Activated naive CD8-positive, alpha-beta T cell treated with anti-CD3 and anti-CD28 coated beads for 36 hours (primary cell): ENCODE data around the gene GNAZ. TPM values are rescaled to one million over a fixed set of nuclear protein-coding genes. Genes with fewer than 3 reads are reported as not detected.
"Not testable (repeated sequence)": the region's sequence is repeated elsewhere in the genome, so short reads cannot be mapped to it uniquely, and the experiment has no call there.

ENCODE experiments used
- DNase-seq: peaks from one replicate; pipeline ENCODE4 v3.0.0; 2021
- H3K27ac Mint-ChIP-seq: one replicate; pipeline ENCODE4 v1.8.0; 2022; ENCODE audit warnings: mild to moderate bottlenecking, moderate library complexity, mixed read lengths
- H3K27me3 Mint-ChIP-seq: one replicate; pipeline ENCODE4 v1.8.0; 2022; ENCODE audit warnings: mild to moderate bottlenecking, mixed read lengths
- H3K36me3 Mint-ChIP-seq: one replicate; pipeline ENCODE4 v1.8.0; 2021; ENCODE audit warnings: mild to moderate bottlenecking, mixed read lengths
- H3K4me1 Mint-ChIP-seq: one replicate; pipeline ENCODE4 v1.8.0; 2021; ENCODE audit warnings: mixed read lengths
- H3K4me3 Mint-ChIP-seq: one replicate; pipeline ENCODE4 v1.8.0; 2022; ENCODE audit warnings: mild to moderate bottlenecking, moderate library complexity, mixed read lengths
- H3K9me3 Mint-ChIP-seq: one replicate; pipeline ENCODE4 v1.8.0; 2022; ENCODE audit warnings: mixed read lengths
- total RNA-seq, 2 experiments: library from RNA; stranded (reverse); gene quantifications; one replicate each; pipeline ENCODE4 v1.2.3, GENCODE V29; 2021

The GNAZ gene
- total RNA-seq, 2 experiments from 2014 or later = 0.43 to 0.54 TPM

GRCh38 chr22:23127055-23127756 is 56.9 kb downstream of the GNAZ start:
- H3K36me3 Mint-ChIP-seq = no peaks in the 10 kb centered on the region
- H3K9me3 Mint-ChIP-seq = no peaks in the 10 kb centered on the region
- no peaks in the 10 kb centered on the region for H3K4me1 Mint-ChIP-seq
- H3K4me3 Mint-ChIP-seq = no peak overlapping the region
- H3K27ac Mint-ChIP-seq = no peak overlapping the region
- DNase-seq = no peak
- H3K27me3 Mint-ChIP-seq = no peaks in the 10 kb centered on the region

- H3K4me1 Mint-ChIP-seq = no peaks in the 10 kb centered on the region
- H3K27me3 Mint-ChIP-seq = no peaks in the 10 kb centered on the region
- H3K36me3 Mint-ChIP-seq = no peaks in the 10 kb centered on the region
- no peak overlapping the region for H3K4me3 Mint-ChIP-seq
- no peak for DNase-seq
- H3K9me3 Mint-ChIP-seq = no peaks in the 10 kb centered on the region
- no peak overlapping the region for H3K27ac Mint-ChIP-seq
Measured at GRCh38 chr22:23127788-23128187, 57.5 kb downstream of the GNAZ start.

DNA sequence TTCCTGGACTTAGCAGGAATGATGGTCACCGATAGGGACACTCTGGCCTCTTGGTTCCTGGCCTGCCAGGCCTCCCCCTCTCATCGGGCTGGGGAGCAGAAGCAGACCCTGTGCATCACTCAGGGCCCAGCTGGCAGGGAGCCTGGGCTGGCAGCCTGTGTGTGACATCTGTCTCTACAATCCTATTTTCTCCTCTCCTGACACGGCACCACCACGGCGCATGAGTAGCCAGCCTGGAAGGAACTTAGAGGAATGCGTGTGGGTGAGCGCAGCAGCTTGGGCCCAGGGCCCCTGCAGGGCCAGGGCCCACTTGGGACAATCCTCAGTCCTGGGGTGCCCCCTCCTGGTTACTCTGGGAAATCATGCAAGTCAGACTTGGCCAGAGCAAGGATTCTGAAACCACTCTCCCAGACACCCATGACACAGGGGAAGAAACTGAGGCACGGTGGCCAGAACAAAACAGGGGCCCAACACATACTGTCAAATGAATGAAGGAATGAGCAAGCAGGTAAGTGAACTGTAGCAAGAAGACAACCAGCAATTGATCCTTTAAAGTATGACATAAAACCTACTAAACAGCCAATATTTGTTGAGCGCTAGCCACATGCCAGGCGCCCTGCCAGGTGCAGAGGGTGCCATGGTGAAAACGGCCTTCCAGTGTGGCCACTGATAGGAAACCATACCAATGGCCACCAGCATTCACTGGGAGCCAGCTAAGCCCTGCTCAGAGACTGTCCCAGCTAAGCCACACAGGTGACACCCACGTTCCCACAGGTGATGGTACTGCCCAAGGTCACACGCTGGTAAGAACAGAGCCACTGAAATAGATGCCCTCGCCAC is 58.2 kb downstream of the GNAZ start:
- peak overlapping the region; percentile 30 for H3K27ac Mint-ChIP-seq
- H3K9me3 Mint-ChIP-seq = no peaks in the 10 kb centered on the region
- H3K27me3 Mint-ChIP-seq = no peaks in the 10 kb centered on the region
- H3K4me1 Mint-ChIP-seq = no peaks in the 10 kb centered on the region
- no peaks in the 10 kb centered on the region for H3K36me3 Mint-ChIP-seq
- peak; percentile 66 for DNase-seq
- H3K4me3 Mint-ChIP-seq = no peak overlapping the region

- Mint-ChIP-seq H3K36me3 (no peaks in the 10 kb centered on the region), H3K9me3 (no peaks in the 10 kb centered on the region), H3K4me3 (no peak overlapping the region), H3K4me1 (no peaks in the 10 kb centered on the region), H3K27ac (no peak overlapping the region), H3K27me3 (no peaks in the 10 kb centered on the region)
- DNase-seq = no peak
Measured at GRCh38 chr22:23129149-23129548, 58.8 kb downstream of the GNAZ start.

DNA sequence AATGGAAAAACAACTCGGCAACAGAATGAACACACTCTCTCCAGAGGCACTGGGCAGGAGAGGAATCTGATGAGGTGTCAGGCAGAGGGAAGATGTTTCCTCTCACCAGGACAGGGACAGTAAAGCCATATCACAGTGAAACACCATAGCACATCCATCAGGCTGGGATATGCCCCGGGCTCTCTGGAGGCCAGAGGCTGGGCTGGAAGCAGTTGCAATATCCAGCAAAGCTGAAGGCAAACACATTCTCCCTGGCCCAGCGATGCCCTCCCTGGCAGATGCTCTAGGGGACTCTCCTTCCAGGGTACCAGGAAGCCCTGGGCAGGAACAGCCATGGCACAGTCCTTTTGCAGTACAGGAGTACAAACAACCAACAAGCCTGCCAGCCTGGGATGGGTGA is 60.4 kb downstream of the GNAZ start:
- no peak for DNase-seq
- Mint-ChIP-seq H3K27ac (no peak overlapping the region), H3K4me3 (no peak overlapping the region), H3K4me1 (no peaks in the 10 kb centered on the region), H3K36me3 (no peaks in the 10 kb centered on the region), H3K27me3 (no peaks in the 10 kb centered on the region), H3K9me3 (no peaks in the 10 kb centered on the region)

DNA sequence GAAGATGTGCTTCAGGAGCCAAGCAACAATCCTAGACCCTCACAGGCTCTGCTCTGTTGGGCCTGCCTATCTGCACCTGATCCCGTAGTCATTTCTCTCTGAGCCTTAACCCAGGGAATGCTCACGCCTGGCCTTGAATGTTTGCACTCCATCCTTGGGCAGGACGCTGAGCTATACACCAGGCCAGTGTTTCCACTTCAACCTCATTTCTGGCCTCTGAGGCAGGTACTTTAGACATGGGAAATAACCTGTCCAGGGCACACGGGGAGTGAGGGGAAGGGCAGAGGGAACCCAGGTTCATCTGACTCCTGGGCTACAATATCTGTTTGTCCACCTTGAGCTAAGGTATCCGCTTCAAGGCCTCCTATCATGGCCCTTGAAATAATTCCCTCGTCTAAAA is 61.6 kb downstream of the GNAZ start:
- no peak for DNase-seq
- no peak overlapping the region for H3K27ac Mint-ChIP-seq
- H3K27me3 Mint-ChIP-seq = no peaks in the 10 kb centered on the region
- no peaks in the 10 kb centered on the region for H3K36me3 Mint-ChIP-seq
- peaks cover 5% of the 10 kb centered on the region for H3K4me1 Mint-ChIP-seq
- H3K9me3 Mint-ChIP-seq = no peaks in the 10 kb centered on the region
- no peak overlapping the region for H3K4me3 Mint-ChIP-seq

DNA sequence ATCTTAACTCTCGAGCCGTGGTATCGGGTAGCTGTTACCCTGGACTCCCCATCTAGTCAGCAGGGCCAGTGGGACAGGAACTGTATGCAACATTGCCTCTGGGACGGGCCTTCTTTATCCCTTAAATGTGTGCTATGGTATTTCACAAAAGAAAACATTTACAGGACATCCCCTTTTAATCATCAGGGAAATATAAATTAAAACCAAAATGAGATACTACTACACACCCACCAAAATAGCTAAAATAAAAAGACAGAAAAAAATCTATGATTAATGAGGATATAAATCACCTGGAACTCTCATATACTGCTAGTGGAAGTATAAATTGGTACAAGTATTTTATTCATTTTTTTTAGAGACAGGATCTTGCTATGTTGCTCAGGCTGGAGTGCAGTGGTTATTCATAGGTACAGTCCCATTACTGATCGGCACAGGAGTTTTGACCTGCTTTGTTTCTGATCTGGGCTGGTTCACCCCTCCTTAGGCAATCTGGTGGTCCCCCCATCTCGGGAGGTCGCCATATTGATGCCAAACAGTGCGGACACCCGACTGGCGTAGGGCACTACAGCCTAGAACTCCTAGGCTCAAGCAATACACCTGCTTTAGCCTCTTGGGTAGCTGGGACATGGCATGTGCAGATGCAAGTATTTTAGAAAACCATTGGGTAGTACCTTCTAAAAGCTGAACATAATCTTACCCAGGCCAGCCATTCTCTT is 62.2 kb downstream of the GNAZ start:
- DNase-seq = no peak
- no peak overlapping the region for H3K4me3 Mint-ChIP-seq
- H3K4me1 Mint-ChIP-seq = peaks cover 7% of the 10 kb centered on the region
- no peaks in the 10 kb centered on the region for H3K27me3 Mint-ChIP-seq
- H3K36me3 Mint-ChIP-seq = no peaks in the 10 kb centered on the region
- H3K27ac Mint-ChIP-seq = no peak overlapping the region
- H3K9me3 Mint-ChIP-seq = no peaks in the 10 kb centered on the region

DNA sequence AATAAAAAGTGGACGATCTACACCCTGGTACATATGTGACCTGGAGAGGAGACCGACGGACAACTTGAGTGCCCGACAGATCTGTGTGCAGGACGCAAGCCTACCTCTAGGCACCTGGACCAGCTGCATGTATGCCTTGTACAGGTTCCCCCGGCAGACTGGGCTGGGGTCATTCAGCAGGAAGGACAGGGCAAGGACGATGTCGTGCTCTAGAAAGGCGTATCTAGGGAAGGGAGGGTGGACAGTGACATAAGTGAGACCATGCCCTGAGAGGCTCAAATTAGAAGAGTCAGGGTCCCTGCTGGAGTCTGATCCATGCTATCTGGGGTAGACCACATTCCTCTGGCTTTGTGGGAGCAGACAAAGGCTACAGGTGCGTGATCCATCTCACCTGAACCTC is 63.6 kb downstream of the GNAZ start:
- H3K9me3 Mint-ChIP-seq = no peaks in the 10 kb centered on the region
- H3K27ac Mint-ChIP-seq = no peak overlapping the region
- peaks cover 18% of the 10 kb centered on the region for H3K4me1 Mint-ChIP-seq
- H3K36me3 Mint-ChIP-seq = no peaks in the 10 kb centered on the region
- DNase-seq = no peak
- no peaks in the 10 kb centered on the region for H3K27me3 Mint-ChIP-seq
- H3K4me3 Mint-ChIP-seq = no peak overlapping the region

- H3K36me3 Mint-ChIP-seq, H3K4me3 Mint-ChIP-seq, H3K27me3 Mint-ChIP-seq, H3K9me3 Mint-ChIP-seq, DNase-seq: not testable (repeated sequence)
- peaks cover 34% of the 10 kb centered on the region for H3K4me1 Mint-ChIP-seq
- peak overlapping the region; percentile 94 for H3K27ac Mint-ChIP-seq
Measured at GRCh38 chr22:23136991-23137390, 66.7 kb downstream of the GNAZ start.

GRCh38 chr22:23137468-23137867 is 67.1 kb downstream of the GNAZ start:
- H3K27ac Mint-ChIP-seq = peak overlapping the region; percentile 94
- H3K27me3 Mint-ChIP-seq = no peaks in the 10 kb centered on the region
- no peak for DNase-seq
- H3K36me3 Mint-ChIP-seq = no peaks in the 10 kb centered on the region
- H3K9me3 Mint-ChIP-seq = no peaks in the 10 kb centered on the region
- peaks cover 38% of the 10 kb centered on the region for H3K4me1 Mint-ChIP-seq
- H3K4me3 Mint-ChIP-seq = no peak overlapping the region

DNA sequence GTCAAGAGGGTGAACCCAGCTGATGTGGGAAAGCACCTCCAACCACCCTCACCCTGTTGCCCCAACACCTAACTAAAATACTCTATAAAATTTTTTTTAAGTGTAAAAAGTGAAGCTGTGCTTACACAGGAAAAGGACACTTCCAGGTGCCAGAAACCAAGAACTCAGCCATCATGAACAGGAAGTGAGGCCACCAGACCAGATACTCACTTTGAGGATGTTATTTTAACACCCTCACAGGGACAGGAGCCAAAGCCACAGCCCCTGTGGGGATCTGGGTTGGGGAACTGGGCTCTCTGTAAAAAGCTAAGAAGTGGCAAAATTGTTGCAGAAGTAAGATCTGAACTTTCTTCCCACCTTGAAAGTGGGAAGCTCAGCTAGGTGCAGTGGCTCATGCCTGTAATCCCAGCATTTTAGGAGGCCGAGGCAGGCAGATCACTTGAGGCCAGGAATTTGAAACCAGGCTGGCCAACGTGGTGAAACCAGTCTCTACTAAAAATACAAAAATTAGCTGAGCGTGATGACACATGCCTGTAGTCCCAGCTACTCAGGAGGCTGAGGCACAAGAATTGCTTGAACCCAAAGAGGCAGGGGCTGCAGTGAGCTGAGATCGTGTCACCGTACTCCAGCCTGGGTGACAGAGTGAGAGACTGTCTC is 67.7 kb downstream of the GNAZ start:
- peaks cover 43% of the 10 kb centered on the region for H3K4me1 Mint-ChIP-seq
- peak overlapping the region; percentile 94 for H3K27ac Mint-ChIP-seq
- no peaks in the 10 kb centered on the region for H3K36me3 Mint-ChIP-seq
- H3K27me3 Mint-ChIP-seq = no peaks in the 10 kb centered on the region
- H3K4me3 Mint-ChIP-seq = peak overlapping the region; percentile 51
- peak; percentile 40 for DNase-seq
- H3K9me3 Mint-ChIP-seq = no peaks in the 10 kb centered on the region

DNA sequence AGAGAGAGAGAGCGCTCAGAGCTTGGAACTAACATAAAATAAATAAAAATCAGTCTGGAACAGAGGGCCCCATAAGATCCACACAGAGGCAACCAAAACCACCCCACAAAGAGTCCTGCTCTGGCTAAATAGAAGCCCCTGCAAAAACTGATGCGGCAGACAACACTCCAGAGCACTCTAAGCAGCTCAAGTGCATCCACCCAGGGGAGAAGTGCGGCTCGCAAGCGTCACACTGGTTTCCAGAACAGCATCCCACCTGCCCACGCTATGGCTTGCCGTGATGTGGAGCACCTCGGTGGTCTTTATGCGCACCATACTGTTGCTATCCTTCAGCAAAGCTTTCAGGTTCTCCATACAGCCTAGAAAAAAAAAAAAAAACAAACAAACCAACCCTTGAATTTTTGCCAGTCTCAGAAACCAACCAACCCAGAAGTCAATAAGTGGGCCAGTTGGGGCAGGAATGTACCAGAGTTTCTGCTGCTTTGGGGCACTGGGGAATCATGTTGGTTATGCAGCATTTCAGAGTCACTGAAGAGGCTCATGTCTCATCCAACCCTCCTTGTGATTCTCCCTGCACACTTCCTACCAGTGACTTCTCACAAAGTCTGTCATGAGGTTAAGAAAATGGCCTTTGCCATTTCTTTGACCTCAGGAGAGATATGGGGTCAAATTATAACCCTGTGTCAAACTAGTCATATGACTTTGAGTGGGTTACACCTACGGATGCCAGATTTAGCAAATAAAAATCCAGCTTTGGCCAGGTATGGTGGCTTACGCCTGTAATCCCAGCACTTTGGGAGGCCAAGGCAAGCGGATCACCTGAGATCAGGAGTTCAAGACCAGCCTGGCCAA is 68.5 kb downstream of the GNAZ start:
- H3K36me3 Mint-ChIP-seq = no peaks in the 10 kb centered on the region
- H3K27ac Mint-ChIP-seq = peak overlapping the region; percentile 94
- H3K4me1 Mint-ChIP-seq = peaks cover 45% of the 10 kb centered on the region
- H3K27me3 Mint-ChIP-seq = no peaks in the 10 kb centered on the region
- H3K4me3 Mint-ChIP-seq = no peak overlapping the region
- DNase-seq = no peak
- no peaks in the 10 kb centered on the region for H3K9me3 Mint-ChIP-seq

GRCh38 chr22:23140385-23140784 is 70.1 kb downstream of the GNAZ start:
- H3K9me3 Mint-ChIP-seq = no peaks in the 10 kb centered on the region
- H3K36me3 Mint-ChIP-seq = no peaks in the 10 kb centered on the region
- no peaks in the 10 kb centered on the region for H3K27me3 Mint-ChIP-seq
- H3K4me1 Mint-ChIP-seq = peaks cover 54% of the 10 kb centered on the region
- no peak overlapping the region for H3K4me3 Mint-ChIP-seq
- H3K27ac Mint-ChIP-seq = no peak overlapping the region
- no peak for DNase-seq

DNA sequence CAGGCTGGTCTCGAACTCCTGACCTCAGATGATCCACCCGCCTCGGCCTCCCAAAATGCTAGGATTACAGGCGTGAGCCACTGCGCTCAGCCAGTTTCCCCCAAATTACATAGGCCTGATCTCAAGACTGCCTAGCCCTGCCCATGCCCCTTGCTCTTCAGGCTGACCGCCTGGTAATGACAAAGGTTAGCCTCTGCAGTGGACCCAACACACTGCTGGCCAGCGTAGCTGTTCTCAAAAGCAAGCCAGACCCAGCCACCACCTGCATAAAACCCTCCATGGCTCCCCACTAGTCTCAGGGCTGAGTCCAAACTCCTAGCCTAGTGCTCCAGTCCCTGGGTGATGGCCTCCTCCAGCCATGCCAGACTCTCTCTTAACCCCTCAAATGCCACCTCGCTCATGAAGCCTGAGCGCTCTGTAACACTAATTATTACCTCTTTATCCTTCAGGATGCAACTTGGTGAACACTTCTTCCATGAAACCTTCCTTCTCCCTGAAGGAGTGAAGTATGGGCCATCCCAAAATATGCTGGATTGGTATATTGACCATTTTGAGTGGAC is 72.3 kb downstream of the GNAZ start:
- H3K9me3 Mint-ChIP-seq = no peaks in the 10 kb centered on the region
- H3K4me1 Mint-ChIP-seq = peaks cover 50% of the 10 kb centered on the region
- no peaks in the 10 kb centered on the region for H3K36me3 Mint-ChIP-seq
- no peaks in the 10 kb centered on the region for H3K27me3 Mint-ChIP-seq
- H3K4me3 Mint-ChIP-seq = peak overlapping the region; percentile 71
- no peak for DNase-seq
- peak overlapping the region; percentile 84 for H3K27ac Mint-ChIP-seq
